ENCODE measurements around the gene GPR137B.
"Not testable (repeated sequence)": the region's sequence is repeated elsewhere in the genome, so short reads cannot be mapped to it uniquely, and the experiment has no call there.

DNA sequence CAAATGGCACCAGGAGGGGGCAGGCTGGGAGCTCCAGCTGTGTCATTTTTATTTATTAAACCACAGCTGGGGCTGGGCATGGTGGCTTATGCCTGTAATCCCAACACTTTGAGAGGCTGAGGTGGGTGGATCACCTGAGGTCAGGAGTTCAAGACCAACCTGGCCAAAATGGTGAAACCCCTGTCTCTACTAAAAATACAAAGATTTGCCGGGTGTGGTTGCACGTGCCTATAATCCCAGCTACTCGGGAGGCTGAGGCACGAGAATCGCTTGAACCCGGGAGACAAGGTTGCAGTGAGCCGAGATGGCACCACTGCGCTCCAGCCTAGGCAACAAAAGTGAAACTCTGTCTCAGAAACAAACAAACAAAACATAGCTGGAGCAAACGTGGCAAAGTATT is 15.7 kb downstream of the GPR137B start:
- TF ChIP-seq POLR2A (IDR thresholded peaks at IDR 0.05; ENCODE audit: borderline replicate concordance, extremely low read depth, insufficient read depth, insufficient read length); EZH2 (IDR thresholded peaks at IDR 0.05): not testable (repeated sequence)

All from HCT116 (cell line).